Epithelial cell of proximal tubule (primary cell): ENCODE data around the gene IQCC. TPM values are rescaled to one million over a fixed set of nuclear protein-coding genes. Genes with fewer than 3 reads are reported as not detected.

Source experiments
- DNase-seq: peaks from one replicate; pipeline ENCODE4 v3.0.0-alpha.2; 2011; ENCODE audit warnings: low read depth
- H3K4me3 ChIP-seq: 2 replicates; pipeline ENCODE4 v1.5.1; 2011; ENCODE audit warnings: low read depth, mild to moderate bottlenecking, low read length
- CTCF ChIP-seq: conservative IDR thresholded peaks from 2 replicates; pipeline ENCODE4 v1.5.1; 2012; ENCODE audit warnings: low read depth, mild to moderate bottlenecking, low read length
- total RNA-seq: library from RNA; depleted of rRNA; stranded (reverse); fragments of >200 nt; gene quantifications from 2 replicates; pipeline ENCODE4 v1.2.3, GENCODE V29; 2015

IQCC gene
- total RNA-seq, 1 donor from 2014 or later, result 4.6 TPM

GRCh38 chr1:32179193-32179442 is 26.4 kb upstream of the IQCC start:
- H3K4me3 ChIP-seq, result peak overlapping the region; percentile 69
- no peak for TF ChIP-seq CTCF
- no peak for DNase-seq

GRCh38 chr1:32179443-32180185 is 25.9 kb upstream of the IQCC start, which contains the start of gene TXLNA:
TXLNA (plus strand) TSS chr1:32179675; CDS start chr1:32180346, 671 bp downstream.
- DNase-seq, result no peak
- peak within 1 kb of the TSS; percentile 69 for H3K4me3 ChIP-seq
- TF ChIP-seq CTCF, result no peak

GRCh38 chr1:32180186-32181060 is 25.0 kb upstream of the IQCC start:
- TF ChIP-seq CTCF, result no peak
- H3K4me3 ChIP-seq, result peak overlapping the region; percentile 69
- DNase-seq, result no peak

- TF ChIP-seq CTCF, result no peak
- H3K4me3 ChIP-seq, result peak overlapping the region; percentile 69
- DNase-seq, result no peak
These were observed 24.4 kb upstream of the IQCC start for GRCh38 chr1:32181065-32181464.

- H3K4me3 ChIP-seq, result peak overlapping the region; percentile 69
- no peak for TF ChIP-seq CTCF
- DNase-seq, result no peak
These were observed 23.9 kb upstream of the IQCC start for GRCh38 chr1:32181563-32181962.

- H3K4me3 ChIP-seq, result peak overlapping the region; percentile 10
- no peak for DNase-seq
- TF ChIP-seq CTCF, result no peak
These were observed 23.4 kb upstream of the IQCC start for GRCh38 chr1:32182060-32182459.
